IMR-90 (cell line): ENCODE data around the gene ZNF816. TPM values are rescaled to one million over a fixed set of nuclear protein-coding genes. Genes with fewer than 3 reads are reported as not detected.

Source experiments
- ATAC-seq: fragments of 200-7000 bp; cut with Tn5 transposase; 2 replicates; pipeline ENCODE4 v1.9.1; 2020; ENCODE audit warnings: low read depth, mild to moderate bottlenecking, moderate library complexity
- BruUV-seq: library from RNA; stranded (reverse); fragments of 400-500 nt; replicated peaks from 2 replicates; lab custom pipeline; 2021; lab: Mats Ljungman, UMichigan
- CTCF ChIA-PET: fragments of 300-600 bp; formaldehyde crosslinking; extraction: SDS; loops from one replicate; lab custom pipeline; 2021; ENCODE audit warnings: antibody characterized with exemption; lab: Yijun Ruan, JAX
- POLR2A ChIA-PET: fragments of 300-600 bp; sonication (Branson Sonifier 250); formaldehyde crosslinking; loops from one replicate; lab custom pipeline; 2022; ENCODE audit warnings: antibody characterized with exemption; ENCODE audit not compliant: unreplicated experiment; lab: Charles Lee
- DNase-seq: peaks from one replicate; pipeline ENCODE4 v3.0.0; 2013
- H2AFZ ChIP-seq: replicated peaks from 2 replicates; pipeline ENCODE3; 2013; ENCODE audit warnings: low read length, mild to moderate bottlenecking; ENCODE audit not compliant: poor library complexity
- H2AK5ac ChIP-seq: 2 replicates; pipeline ENCODE4 v1.6.1; 2013; ENCODE audit warnings: low read depth, low read length, inconsistent platforms
- H2AK9ac ChIP-seq: replicated peaks from 2 replicates; pipeline ENCODE3; 2013; ENCODE audit warnings: mild to moderate bottlenecking, low read depth, low read length, moderate library complexity; ENCODE audit not compliant: poor library complexity
- H2BK120ac ChIP-seq: 2 replicates; pipeline ENCODE4 v1.6.1; 2013; ENCODE audit warnings: low read depth, low read length, inconsistent platforms
- H2BK15ac ChIP-seq: 3 replicates; pipeline ENCODE4 v1.6.1; 2013; ENCODE audit warnings: low read depth, low read length, inconsistent platforms
- H2BK20ac ChIP-seq: 2 replicates; pipeline ENCODE4 v1.6.1; 2013; ENCODE audit warnings: low read depth, mild to moderate bottlenecking, inconsistent platforms, low read length, moderate library complexity
- H2BK5ac ChIP-seq: 2 replicates; pipeline ENCODE4 v1.6.1; 2013; ENCODE audit warnings: mild to moderate bottlenecking, low read depth, low read length, inconsistent platforms; ENCODE audit not compliant: poor library complexity, severe bottlenecking
- H3K14ac ChIP-seq: replicated peaks from 2 replicates; pipeline ENCODE4 v1.6.1; 2013; ENCODE audit warnings: low read depth, low read length, inconsistent platforms
- H3K18ac ChIP-seq: 2 replicates; pipeline ENCODE4 v1.6.1; 2013; ENCODE audit warnings: low read depth, low read length, control low read depth
- H3K23ac ChIP-seq: 2 replicates; pipeline ENCODE4 v1.6.1; 2013; ENCODE audit warnings: low read depth, low read length, inconsistent platforms
- H3K27ac ChIP-seq: 2 replicates; pipeline ENCODE4 v1.5.1; 2013; ENCODE audit warnings: mild to moderate bottlenecking, control low read depth, low read length; ENCODE audit not compliant: insufficient read depth
- H3K27me3 ChIP-seq: 2 replicates; pipeline ENCODE4 v1.6.1; 2013; ENCODE audit warnings: low read length; ENCODE audit not compliant: control insufficient read depth, insufficient read depth
- H3K36me3 ChIP-seq: 2 replicates; pipeline ENCODE4 v1.6.1; 2013; ENCODE audit warnings: low read length, mixed read lengths; ENCODE audit not compliant: control insufficient read depth, insufficient read depth
- H3K4ac ChIP-seq: 2 replicates; pipeline ENCODE4 v1.6.1; 2013; ENCODE audit warnings: low read depth, low read length, inconsistent platforms
- H3K4me1 ChIP-seq: 2 replicates; pipeline ENCODE4 v1.6.1; 2013; ENCODE audit warnings: low read length, mixed read lengths; ENCODE audit not compliant: control insufficient read depth, insufficient read depth
- H3K4me2 ChIP-seq: 2 replicates; pipeline ENCODE4 v1.6.1; 2013; ENCODE audit warnings: low read depth, mild to moderate bottlenecking, control low read depth, low read length, moderate library complexity
- H3K4me3 ChIP-seq: 2 replicates; pipeline ENCODE4 v1.5.1; 2013; ENCODE audit warnings: low read depth, mild to moderate bottlenecking, control low read depth, low read length, moderate library complexity; ENCODE audit not compliant: insufficient read depth
- H3K56ac ChIP-seq: 2 replicates; pipeline ENCODE4 v1.6.1; 2013; ENCODE audit warnings: low read length, inconsistent platforms; ENCODE audit not compliant: insufficient read depth; ENCODE audit errors: extremely low read depth
- H3K79me1 ChIP-seq, 2 experiments: 2 replicates each; pipeline ENCODE4 v1.6.1; 2013; ENCODE audit warnings: low read length in 2 of 2, inconsistent platforms in 1 of 2, low read depth in 1 of 2
- H3K9ac ChIP-seq: 2 replicates; pipeline ENCODE4 v1.6.1; 2013; ENCODE audit warnings: low read depth, low read length, control low read depth
- H3K9me1 ChIP-seq: 2 replicates; pipeline ENCODE4 v1.6.1; 2013; ENCODE audit warnings: low read length, inconsistent platforms; ENCODE audit not compliant: insufficient read depth
- H3K9me3 ChIP-seq: 2 replicates; pipeline ENCODE4 v1.6.1; 2013; ENCODE audit warnings: low read length; ENCODE audit not compliant: control insufficient read depth, insufficient read depth
- H4K20me1 ChIP-seq: 2 replicates; pipeline ENCODE4 v1.6.1; 2013; ENCODE audit warnings: low read length, inconsistent platforms; ENCODE audit not compliant: insufficient read depth
- H4K5ac ChIP-seq: 2 replicates; pipeline ENCODE4 v1.6.1; 2013; ENCODE audit warnings: mild to moderate bottlenecking, low read depth, low read length, control low read depth
- H4K8ac ChIP-seq, 2 experiments: 2 replicates each; pipeline ENCODE4 v1.6.1; 2013; ENCODE audit warnings: low read depth in 2 of 2, low read length in 2 of 2, control low read depth in 1 of 2, inconsistent platforms in 1 of 2
- H4K91ac ChIP-seq: 2 replicates; pipeline ENCODE4 v1.6.1; 2013; ENCODE audit warnings: low read depth, low read length, inconsistent platforms; ENCODE audit not compliant: insufficient read depth
- POLR2A ChIP-seq: IDR thresholded peaks from 2 replicates; pipeline ENCODE4 v1.6.1; 2012; ENCODE audit warnings: mild to moderate bottlenecking, low read depth, low read length
- RFX5 ChIP-seq: IDR thresholded peaks from 2 replicates; pipeline ENCODE4 v1.8.0; 2012; ENCODE audit warnings: low read depth, mild to moderate bottlenecking, low read length, moderate library complexity
- SMC3 ChIP-seq: fragments of 150-350 bp; IDR thresholded peaks from 2 replicates; pipeline ENCODE4 v1.6.1; 2016; ENCODE audit warnings: low read depth, mild to moderate bottlenecking, antibody characterized with exemption, low read length, moderate library complexity
- WGBS, 2 experiments: methylation state at CpG; one replicate each; pipeline versions ENCODE4 v1.1.5 to v1.1.7; 2013; ENCODE audit warnings: missing lambda C conversion rate in 2 of 2; ENCODE audit not compliant: insufficient read length in 1 of 2; ENCODE audit errors: extremely low coverage in 2 of 2; 5-methylcytosine and 5-hydroxymethylcytosine counted together
- dilution Hi-C: fragments of 300-500 bp; cut with HindIII; formaldehyde crosslinking; loops from one replicate; pipeline ENCODE4 v1.14.3; 2018; ENCODE audit warnings: low sequenced_read_pairs; ENCODE audit not compliant: unreplicated experiment
- in situ Hi-C: fragments of 300-500 bp; cut with MboI; formaldehyde crosslinking; loops from 3 replicates; pipeline ENCODE4 v1.14.3; 2019; ENCODE audit warnings: low sequenced_read_pairs, inconsistent platforms, mixed read lengths
- intact Hi-C: fragments of 100-400 bp; cut with micrococcal nuclease; formaldehyde crosslinking; loops from 2 replicates; pipeline ENCODE4 v1.10.0; 2022
- polyA plus RNA-seq, 3 experiments: library from polyadenylated mRNA; depleted of rRNA; stranded (reverse); fragments of >200 nt; gene quantifications; 2 replicates each; pipeline ENCODE4 v1.2.3, GENCODE V29; 2012; ENCODE audit warnings: low replicate concordance in 1 of 3
- total RNA-seq: library from RNA; depleted of rRNA; stranded (reverse); fragments of >200 nt; gene quantifications from 2 replicates; pipeline ENCODE4 v1.2.3, GENCODE V29; 2012

Gene ZNF816
- total and polyA plus RNA-seq, 2 of the 4 experiments (the other 2 are of a cell fraction) = 1.6 to 12.0 TPM

GRCh38 chr19:52957591-52957990 lies 5.1 kb downstream of the ZNF816 start:
- H3K27ac ChIP-seq = no peak overlapping the region
- H3K18ac ChIP-seq = no peak overlapping the region
- TF ChIP-seq SMC3 (no peak), POLR2A (no peak), RFX5 (no peak)
- in situ Hi-C loops = no loop called here
- H3K4ac ChIP-seq = no peak overlapping the region
- peaks cover 15 to 25% of the 10 kb centered on the region in 2 experiments for H3K79me1 ChIP-seq
- H4K5ac ChIP-seq = no peak overlapping the region
- no peaks in the 10 kb centered on the region; the same call in 1 of the 2 replicates for H4K20me1 ChIP-seq
- no peak overlapping the region for H3K23ac ChIP-seq
- no peaks in the 10 kb centered on the region for H3K9me1 ChIP-seq
- 100% methylated on average over 3 of the region's 8 CpGs; no CpG with 5 or more reads in 1 of the 2 experiments for WGBS, 2 experiments
- no peak overlapping the region for H4K91ac ChIP-seq
- no peak overlapping the region for H2AK5ac ChIP-seq
- no peak overlapping the region for H2BK15ac ChIP-seq
- no peak overlapping the region for H3K9ac ChIP-seq
- ATAC-seq (no peak), DNase-seq (no peak)
- dilution Hi-C loops = no loop called here
- H2AFZ ChIP-seq = no peak overlapping the region
- POLR2A ChIA-PET = no interaction called here
- BruUV-seq = no TSS peak
- H3K4me3 ChIP-seq = no peak overlapping the region
- H4K8ac ChIP-seq = no peak overlapping the region
- no peaks in the 10 kb centered on the region for H3K27me3 ChIP-seq
- H2BK5ac ChIP-seq = no peak overlapping the region
- H3K14ac ChIP-seq = no peak overlapping the region
- H3K4me2 ChIP-seq = no peak overlapping the region
- H3K4me1 ChIP-seq = 0 out of 2 replicates have a peak, but pooled peaks cover 2% of the 10 kb centered on the region
- H2BK120ac ChIP-seq = no peak overlapping the region
- peaks cover 21% of the 10 kb centered on the region for H3K9me3 ChIP-seq
- H2BK20ac ChIP-seq = no peak overlapping the region
- CTCF ChIA-PET = interaction anchor here (0.8 kb wide), 1 partner anchor 36 kb away, joined by 3 read pairs; no protein-coding TSS in a partner anchor
- peaks cover 24% of the 10 kb centered on the region for H3K36me3 ChIP-seq
- H3K56ac ChIP-seq = no peak overlapping the region
- no peak overlapping the region for H2AK9ac ChIP-seq
- intact Hi-C loops = no loop called here
